Natural killer cell (primary cell): ENCODE results near the gene OR5H1. TPM values are rescaled to one million over a fixed set of nuclear protein-coding genes. Genes with fewer than 3 reads are reported as not detected.

Source experiments
- ATAC-seq, 3 donors: fragments of 150-1000 bp in 2 of 3; fragments of 200-7000 bp in 1 of 3; cut with Tn5 transposase; 1 replicate in 1 of 3; 2 replicates in 2 of 3; pipeline ENCODE4 v1.10.0; 2021; ENCODE audit warnings: mild to moderate bottlenecking in 2 of 3, moderate library complexity in 2 of 3
- DNase-seq, 2 donors: peaks; one replicate each; pipeline versions ENCODE4 v3.0.0 to v3.0.0-alpha.2; 2013 to 2021; ENCODE audit warnings: mixed read lengths in 1 of 2
- H3K27ac ChIP-seq: one replicate; pipeline ENCODE4 v1.5.1; 2013; ENCODE audit warnings: mild to moderate bottlenecking, low read length
- H3K27me3 ChIP-seq: one replicate; pipeline ENCODE4 v1.6.1; 2013; ENCODE audit warnings: low read length; ENCODE audit not compliant: control insufficient read depth, insufficient read depth
- H3K36me3 ChIP-seq: one replicate; pipeline ENCODE4 v1.6.1; 2013; ENCODE audit warnings: low read length; ENCODE audit not compliant: control insufficient read depth, insufficient read depth
- H3K4me1 ChIP-seq: one replicate; pipeline ENCODE4 v1.6.1; 2013; ENCODE audit warnings: low read length; ENCODE audit not compliant: control insufficient read depth, insufficient read depth
- H3K4me3 ChIP-seq: one replicate; pipeline ENCODE4 v1.5.1; 2013; ENCODE audit warnings: low read length
- H3K9me3 ChIP-seq: one replicate; pipeline ENCODE4 v1.6.1; 2013; ENCODE audit warnings: low read length; ENCODE audit not compliant: control insufficient read depth, insufficient read depth
- H3K27ac Mint-ChIP-seq, 2 donors: one replicate each; pipeline ENCODE4 v1.8.0; 2022; ENCODE audit warnings: mild to moderate bottlenecking in 2 of 2, mixed read lengths in 2 of 2, moderate library complexity in 1 of 2
- H3K27me3 Mint-ChIP-seq, 2 donors: one replicate each; pipeline ENCODE4 v1.8.0; 2022; ENCODE audit warnings: low read depth in 2 of 2, mixed read lengths in 2 of 2
- H3K36me3 Mint-ChIP-seq: one replicate; pipeline ENCODE4 v1.8.0; 2022; ENCODE audit warnings: mixed read lengths
- H3K4me1 Mint-ChIP-seq, 2 donors: one replicate each; pipeline ENCODE4 v1.8.0; 2022; ENCODE audit warnings: mixed read lengths in 2 of 2
- H3K4me3 Mint-ChIP-seq: one replicate; pipeline ENCODE4 v1.8.0; 2022; ENCODE audit warnings: mild to moderate bottlenecking, moderate library complexity, mixed read lengths
- H3K9me3 Mint-ChIP-seq, 2 donors: one replicate each; pipeline ENCODE4 v1.8.0; 2022; ENCODE audit warnings: mixed read lengths in 2 of 2
- CTCF ChIP-seq: fragments of 200-600 bp; IDR thresholded peaks from one replicate; pipeline ENCODE4 v1.8.0; 2022; ENCODE audit warnings: antibody characterized with exemption
- intact Hi-C: fragments of 100-400 bp; cut with micrococcal nuclease; formaldehyde crosslinking; loops from one replicate; pipeline ENCODE4 v1.14.2; 2022
- total RNA-seq, 4 donors: library from RNA; stranded (reverse); fragments of 120-200 nt in 1 of 4; gene quantifications; one replicate each; pipeline versions ENCODE4 v1.2.3 to v1.2.4, GENCODE V29; 2013 to 2022

OR5H1 gene
- total RNA-seq, 3 donors from 2014 or later (not counting 1 experiment from before 2014, with no cell fraction given), result not detected

- Histone ChIP-seq H3K27ac (no peak overlapping the region), H3K36me3 (no peaks in the 10 kb centered on the region), H3K9me3 (no peaks in the 10 kb centered on the region), H3K27me3 (no peaks in the 10 kb centered on the region), H3K4me1 (no peaks in the 10 kb centered on the region), H3K4me3 (no peak overlapping the region)
- Mint-ChIP-seq H3K27me3 (no peaks in the 10 kb centered on the region), H3K9me3 (peaks cover 0 to 3% of the 10 kb centered on the region in 2 donors), H3K4me3 (no peak overlapping the region), H3K36me3 (no peaks in the 10 kb centered on the region), H3K27ac (no peak overlapping the region), H3K4me1 (no peaks in the 10 kb centered on the region)
- intact Hi-C loops, result no loop called here
- DNase-seq, result no peak
- ATAC-seq, result no peak
- TF ChIP-seq CTCF, result no peak
Measured at GRCh38 chr3:98182196-98182595, 51.7 kb downstream of the OR5H1 start.

GRCh38 chr3:98185180-98185579, 54.7 kb downstream of the OR5H1 start:
- ATAC-seq (no peak), DNase-seq (no peak)
- Histone ChIP-seq H3K36me3 (no peaks in the 10 kb centered on the region), H3K4me3 (no peak overlapping the region), H3K9me3 (no peaks in the 10 kb centered on the region), H3K27ac (no peak overlapping the region), H3K4me1 (no peaks in the 10 kb centered on the region), H3K27me3 (no peaks in the 10 kb centered on the region)
- TF ChIP-seq CTCF, result no peak
- no peaks in the 10 kb centered on the region for H3K27me3 Mint-ChIP-seq
- H3K4me3 Mint-ChIP-seq, result no peak overlapping the region
- H3K4me1 Mint-ChIP-seq, result no peaks in the 10 kb centered on the region
- no peaks in the 10 kb centered on the region for H3K36me3 Mint-ChIP-seq
- no peak overlapping the region for H3K27ac Mint-ChIP-seq
- intact Hi-C loops, result no loop called here
- peaks cover 0 to 3% of the 10 kb centered on the region in 2 donors for H3K9me3 Mint-ChIP-seq

Other genes with a start within 250 kb of the OR5H1 start
- gene RIOX2, start 158.3 kb upstream of the OR5H1 start, total RNA-seq, result 10 to 100 TPM in 2 of 3 donors, 1 to 10 TPM in 1; 8.7 to 16.2 (median 13.5) TPM
- gene GABRR3, start 95.4 kb upstream of the OR5H1 start, total RNA-seq, result not detected
- not detected for gene OR5AC2, start 43.5 kb upstream of the OR5H1 start, total RNA-seq
- gene OR5H14, start 16.8 kb downstream of the OR5H1 start, total RNA-seq, result not detected
- not detected for gene OR5H15, start 36.0 kb downstream of the OR5H1 start, total RNA-seq
- gene OR5H6, start 133.5 kb downstream of the OR5H1 start, total RNA-seq, result not detected
- not detected for gene OR5H2, start 151.8 kb downstream of the OR5H1 start, total RNA-seq
- gene OR5K4, start 223.1 kb downstream of the OR5H1 start, total RNA-seq, result not detected